HG02840 (cell line): ENCODE data around the gene KLF6.
A peak's percentile ranks its signal among the peaks of the same experiment; 100 is the strongest.

ENCODE experiments used
- ATAC-seq: cut with Tn5 transposase; IDR thresholded peaks from one replicate; pipeline ENCODE4 v1.9.1; 2021; ENCODE audit warnings: mild to moderate bottlenecking, moderate library complexity, moderate number of reproducible peaks; ENCODE audit not compliant: unreplicated experiment, low FRiP score

Gene KLF6

GRCh38 chr10:3784510-3785250 is at the start of gene KLF6:
TSS of gene KLF6 (minus strand) at chr10:3785209. CDS start at chr10:3785014, 195 bp downstream.
- peak; percentile 4 for ATAC-seq

GRCh38 chr10:3834404-3834803 is 49.4 kb upstream of the KLF6 start:
- ATAC-seq: no peak

- ATAC-seq: no peak
These were observed 48.0 kb upstream of the KLF6 start for GRCh38 chr10:3833046-3833445.

- no peak for ATAC-seq
These were observed 47.2 kb upstream of the KLF6 start for GRCh38 chr10:3832022-3832786.

DNA sequence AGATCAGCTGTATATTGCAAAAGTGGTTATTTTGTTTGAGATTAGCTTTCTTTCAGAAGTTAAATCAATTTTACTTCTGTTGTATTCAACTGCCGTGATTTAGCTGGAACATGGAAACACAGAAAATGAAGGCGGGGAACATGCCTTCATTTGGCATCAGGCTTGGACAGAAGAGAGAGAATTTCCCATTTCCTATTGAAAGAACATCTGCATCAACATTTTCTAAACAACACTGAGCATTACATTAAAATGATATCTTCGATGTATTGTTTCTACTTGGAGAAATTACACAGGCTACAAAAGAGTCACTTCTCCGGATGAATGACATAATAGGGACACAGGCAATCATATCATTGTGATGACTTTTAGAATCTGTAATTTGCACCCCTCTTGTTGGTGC is 46.6 kb upstream of the KLF6 start:
- ATAC-seq: no peak

- no peak for ATAC-seq
These were observed 45.9 kb upstream of the KLF6 start for GRCh38 chr10:3830946-3831345.

- no peak for ATAC-seq
These were observed 44.4 kb upstream of the KLF6 start for GRCh38 chr10:3829156-3830050.

GRCh38 chr10:3828404-3829155 is 43.6 kb upstream of the KLF6 start:
- ATAC-seq: no peak

DNA sequence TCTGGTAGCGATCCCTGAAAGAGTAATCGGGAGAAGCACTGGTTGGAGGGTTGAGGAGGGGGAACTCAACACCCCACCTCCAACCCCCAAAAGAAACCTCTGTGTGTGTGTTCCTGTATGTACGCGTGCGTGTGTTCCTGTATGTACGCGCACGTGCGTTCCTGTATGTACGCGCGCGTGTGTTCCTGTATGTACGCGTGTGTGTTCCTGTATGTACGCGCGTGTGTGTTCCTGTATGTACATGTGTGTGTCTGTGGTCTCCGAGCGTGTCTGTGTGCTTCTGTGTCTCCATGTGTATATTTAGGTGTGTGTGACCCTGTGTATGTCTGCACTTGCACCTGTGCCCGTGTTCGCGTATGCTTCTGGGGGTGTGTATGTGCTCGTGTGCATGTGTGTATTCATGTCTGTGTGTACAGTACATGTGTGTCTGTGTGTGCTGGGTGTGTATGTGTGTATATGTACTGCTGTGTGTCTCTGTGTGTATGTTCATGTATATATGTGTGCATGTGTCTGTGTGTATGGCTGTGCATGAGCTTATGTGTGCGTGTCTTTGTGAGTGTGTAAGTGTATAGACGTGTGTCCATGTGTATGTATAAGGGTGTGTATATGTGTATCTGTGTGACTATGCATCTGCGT is 42.9 kb upstream of the KLF6 start:
- no peak for ATAC-seq

DNA sequence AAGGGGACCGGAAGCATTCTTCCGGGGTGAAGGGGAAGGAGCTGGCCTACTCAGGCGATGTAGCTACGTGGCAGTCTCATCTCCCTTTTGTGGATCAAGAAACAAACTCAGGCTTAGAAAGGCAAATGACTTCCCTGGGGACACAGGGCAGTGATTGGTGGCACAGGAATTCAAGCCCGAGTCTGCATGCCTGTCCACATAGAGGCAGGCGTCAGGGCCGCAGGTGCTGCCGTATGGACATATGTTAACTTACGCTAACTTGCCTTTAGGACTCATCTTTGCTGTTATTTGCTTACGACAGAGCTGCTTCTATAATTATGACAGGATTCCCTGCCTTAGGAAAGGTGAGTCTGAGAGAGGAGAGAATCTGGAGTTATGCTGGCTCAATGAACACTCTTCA is 42.3 kb upstream of the KLF6 start:
- ATAC-seq: no peak

GRCh38 chr10:3825862-3826351 is 40.9 kb upstream of the KLF6 start:
- ATAC-seq: no peak

DNA sequence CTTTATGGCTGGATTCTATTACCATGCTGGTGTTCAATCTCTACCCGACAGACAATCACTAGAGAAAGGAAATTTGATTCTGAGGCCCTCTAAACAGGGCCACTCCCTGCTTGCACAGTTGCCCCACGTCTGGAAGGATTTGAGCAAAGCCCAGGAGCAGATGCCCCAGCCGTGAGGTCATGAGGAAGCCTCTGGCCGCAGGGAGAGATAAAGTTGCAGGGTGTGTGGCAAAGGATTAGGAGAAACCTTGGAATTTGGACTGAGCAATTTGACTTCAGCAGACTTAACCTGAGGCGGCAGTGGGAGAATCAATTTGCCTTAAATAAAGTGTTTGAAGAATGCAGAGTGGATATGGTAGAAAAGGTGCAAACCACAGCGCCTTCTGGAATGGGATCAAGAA is 40.2 kb upstream of the KLF6 start:
- ATAC-seq: no peak

DNA sequence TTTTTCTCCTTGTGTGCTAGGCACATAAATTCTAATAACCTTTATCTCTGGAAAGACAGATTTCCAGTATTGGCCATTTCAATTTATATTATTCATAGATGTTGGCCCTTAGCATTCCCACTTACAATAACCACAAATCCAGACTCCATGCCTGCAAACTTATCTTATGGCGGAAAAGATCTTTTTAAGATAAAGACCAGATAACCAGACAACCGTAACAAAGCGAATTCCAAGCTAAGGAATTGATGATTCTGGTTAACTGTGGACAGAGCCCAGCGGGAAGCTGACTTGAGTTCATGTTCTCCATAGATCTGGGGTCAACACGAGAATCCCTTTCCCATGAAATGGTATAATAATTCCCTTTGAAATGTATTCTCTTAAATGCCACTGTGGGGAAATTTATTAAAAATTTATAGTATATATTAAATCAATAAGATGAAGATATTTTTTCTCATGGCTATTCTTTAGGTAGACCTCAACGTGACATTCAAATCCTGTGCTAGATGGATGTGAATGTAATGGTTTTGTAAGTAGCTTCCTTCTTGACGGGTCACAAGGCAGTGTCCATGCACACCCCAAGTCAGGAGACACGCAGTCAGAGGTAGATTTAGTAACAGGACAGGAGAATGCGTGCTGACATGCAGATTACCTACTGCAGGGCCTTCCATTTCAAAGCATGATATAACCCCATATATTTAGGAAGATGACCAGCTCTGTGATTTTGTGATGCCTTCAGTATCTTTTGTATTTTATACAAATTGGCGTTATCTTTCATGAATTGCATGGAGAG is 37.7 kb upstream of the KLF6 start:
- no peak for ATAC-seq

GRCh38 chr10:3820255-3820654 is 35.2 kb upstream of the KLF6 start:
- no peak for ATAC-seq

- ATAC-seq: no peak
These were observed 32.0 kb upstream of the KLF6 start for GRCh38 chr10:3816995-3817394.

DNA sequence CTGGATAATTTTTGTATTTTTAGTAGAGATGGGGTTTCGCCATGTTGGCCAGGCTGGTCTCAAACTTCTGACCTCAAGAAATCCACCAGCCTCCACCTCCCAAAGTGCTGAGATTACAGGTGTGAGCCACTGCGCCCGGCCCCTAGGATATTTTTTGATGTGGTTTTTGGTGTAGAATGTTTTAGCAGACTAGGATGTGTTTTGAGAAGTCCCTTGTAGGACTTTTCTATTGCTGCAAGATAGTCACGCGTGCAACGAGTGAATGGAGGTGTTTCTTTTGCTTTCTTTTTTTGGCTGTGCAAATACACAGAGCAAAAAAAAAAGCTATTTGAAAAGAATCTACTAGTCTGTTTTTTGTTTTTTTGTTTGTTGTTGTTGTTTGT is 29.8 kb upstream of the KLF6 start:
- ATAC-seq: no peak

GRCh38 chr10:3813986-3814837 is 29.2 kb upstream of the KLF6 start:
- no peak for ATAC-seq

GRCh38 chr10:3813267-3813666 is 28.3 kb upstream of the KLF6 start:
- ATAC-seq: no peak
